ENCODE results near the gene C12orf75.
"Not testable (repeated sequence)": the region's sequence is repeated elsewhere in the genome, so short reads cannot be mapped to it uniquely, and the experiment has no call there.

The C12orf75 gene

DNA sequence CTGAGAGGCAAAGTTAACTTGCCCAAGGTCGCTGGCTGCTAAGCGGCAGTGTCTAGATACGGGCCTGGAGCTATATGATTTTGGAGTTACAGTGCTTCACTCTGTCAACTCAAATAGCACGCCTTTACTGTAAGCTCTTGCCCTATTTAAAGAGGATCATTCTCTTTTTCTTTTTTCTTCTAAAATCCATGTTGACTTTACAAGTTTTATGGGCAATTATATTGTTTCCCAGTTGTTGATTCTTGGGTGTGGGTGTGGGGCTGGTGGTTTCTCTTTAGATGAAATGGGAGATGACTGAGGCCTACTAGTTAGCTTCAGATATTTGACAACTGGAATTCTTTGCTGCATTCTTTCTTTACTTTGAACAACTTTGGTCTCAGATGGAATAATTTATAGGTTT lies 70.7 kb downstream of the C12orf75 start:
- no peak for DNase-seq (ENCODE audit: low spot score)
- no peaks in the 10 kb centered on the region for H3K36me3 ChIP-seq (ENCODE audit: low read depth)
- H3K4me3 ChIP-seq (ENCODE audit: severe bottlenecking): no peak overlapping the region
- no peak for ATAC-seq (ENCODE audit: low read depth)
- H3K4me1 ChIP-seq (ENCODE audit: insufficient read depth, poor library complexity, severe bottlenecking): no peaks in the 10 kb centered on the region
- H3K27me3 ChIP-seq (ENCODE audit: insufficient read depth, poor library complexity, severe bottlenecking): no peaks in the 10 kb centered on the region
- H3K27ac ChIP-seq (ENCODE audit: poor library complexity, severe bottlenecking): no peak overlapping the region
- H3K9me3 ChIP-seq (ENCODE audit: severe bottlenecking): no peaks in the 10 kb centered on the region
- TF ChIP-seq, protein P1, sequence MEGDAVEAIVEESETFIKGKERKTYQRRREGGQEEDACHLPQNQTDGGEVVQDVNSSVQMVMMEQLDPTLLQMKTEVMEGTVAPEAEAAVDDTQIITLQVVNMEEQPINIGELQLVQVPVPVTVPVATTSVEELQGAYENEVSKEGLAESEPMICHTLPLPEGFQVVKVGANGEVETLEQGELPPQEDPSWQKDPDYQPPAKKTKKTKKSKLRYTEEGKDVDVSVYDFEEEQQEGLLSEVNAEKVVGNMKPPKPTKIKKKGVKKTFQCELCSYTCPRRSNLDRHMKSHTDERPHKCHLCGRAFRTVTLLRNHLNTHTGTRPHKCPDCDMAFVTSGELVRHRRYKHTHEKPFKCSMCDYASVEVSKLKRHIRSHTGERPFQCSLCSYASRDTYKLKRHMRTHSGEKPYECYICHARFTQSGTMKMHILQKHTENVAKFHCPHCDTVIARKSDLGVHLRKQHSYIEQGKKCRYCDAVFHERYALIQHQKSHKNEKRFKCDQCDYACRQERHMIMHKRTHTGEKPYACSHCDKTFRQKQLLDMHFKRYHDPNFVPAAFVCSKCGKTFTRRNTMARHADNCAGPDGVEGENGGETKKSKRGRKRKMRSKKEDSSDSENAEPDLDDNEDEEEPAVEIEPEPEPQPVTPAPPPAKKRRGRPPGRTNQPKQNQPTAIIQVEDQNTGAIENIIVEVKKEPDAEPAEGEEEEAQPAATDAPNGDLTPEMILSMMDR (IDR thresholded peaks at IDR 0.05; ENCODE audit: poor library complexity, severe bottlenecking): no peak

DNA sequence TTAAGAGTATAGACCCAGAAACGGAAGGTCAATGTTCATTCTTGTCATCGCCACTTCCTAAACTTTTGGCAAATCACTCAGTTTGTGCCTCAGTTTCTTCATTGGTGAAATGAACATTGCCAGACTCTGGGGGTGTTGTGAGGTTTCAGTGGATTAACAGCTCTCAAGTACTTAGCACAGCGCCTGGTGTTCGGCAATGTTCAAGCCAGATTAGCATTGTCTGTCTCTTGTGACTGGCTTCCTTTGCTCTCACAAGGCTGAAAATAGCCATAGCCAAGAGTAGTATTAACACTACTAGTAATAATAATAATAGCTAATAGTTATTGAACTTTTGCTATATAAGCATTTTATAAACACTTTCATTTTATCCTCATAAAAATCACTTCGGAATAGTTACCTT lies 71.9 kb downstream of the C12orf75 start:
- ATAC-seq (ENCODE audit: low read depth) (no peak), DNase-seq (ENCODE audit: low spot score) (no peak)
- no peaks in the 10 kb centered on the region for H3K4me1 ChIP-seq (ENCODE audit: insufficient read depth, poor library complexity, severe bottlenecking)
- no peaks in the 10 kb centered on the region for H3K9me3 ChIP-seq (ENCODE audit: severe bottlenecking)
- H3K4me3 ChIP-seq (ENCODE audit: severe bottlenecking): no peak overlapping the region
- no peaks in the 10 kb centered on the region for H3K27me3 ChIP-seq (ENCODE audit: insufficient read depth, poor library complexity, severe bottlenecking)
- no peak overlapping the region for H3K27ac ChIP-seq (ENCODE audit: poor library complexity, severe bottlenecking)
- TF ChIP-seq, protein P1 (IDR thresholded peaks at IDR 0.05; ENCODE audit: poor library complexity, severe bottlenecking): no peak
- H3K36me3 ChIP-seq (ENCODE audit: low read depth): no peaks in the 10 kb centered on the region

DNA sequence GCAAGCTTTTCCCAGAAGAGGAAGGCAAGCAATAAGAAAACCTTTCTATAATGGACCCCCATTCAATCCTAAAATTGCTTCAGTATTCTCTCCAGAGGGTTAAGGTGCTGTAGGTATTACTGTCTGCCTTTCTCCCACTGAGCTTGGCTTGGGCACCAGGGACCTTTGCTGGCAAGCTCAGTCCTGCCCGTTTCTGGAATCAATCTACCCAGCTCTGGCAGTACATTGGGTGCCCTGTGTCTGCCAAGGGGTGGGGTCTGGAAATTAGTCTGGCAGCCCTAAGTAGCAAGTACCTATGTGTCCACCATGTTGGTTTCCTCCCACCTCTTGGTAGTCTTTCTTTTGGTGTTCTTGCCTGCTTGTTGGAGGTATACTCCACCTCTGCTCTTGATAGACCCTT lies 72.6 kb downstream of the C12orf75 start:
- no peak overlapping the region for H3K4me3 ChIP-seq (ENCODE audit: severe bottlenecking)
- TF ChIP-seq, protein P1 (IDR thresholded peaks at IDR 0.05; ENCODE audit: poor library complexity, severe bottlenecking): no peak
- no peaks in the 10 kb centered on the region for H3K9me3 ChIP-seq (ENCODE audit: severe bottlenecking)
- no peaks in the 10 kb centered on the region for H3K36me3 ChIP-seq (ENCODE audit: low read depth)
- H3K27me3 ChIP-seq (ENCODE audit: insufficient read depth, poor library complexity, severe bottlenecking): no peaks in the 10 kb centered on the region
- no peak overlapping the region for H3K27ac ChIP-seq (ENCODE audit: poor library complexity, severe bottlenecking)
- DNase-seq (ENCODE audit: low spot score) (no peak), ATAC-seq (ENCODE audit: low read depth) (no peak)
- no peaks in the 10 kb centered on the region for H3K4me1 ChIP-seq (ENCODE audit: insufficient read depth, poor library complexity, severe bottlenecking)

DNA sequence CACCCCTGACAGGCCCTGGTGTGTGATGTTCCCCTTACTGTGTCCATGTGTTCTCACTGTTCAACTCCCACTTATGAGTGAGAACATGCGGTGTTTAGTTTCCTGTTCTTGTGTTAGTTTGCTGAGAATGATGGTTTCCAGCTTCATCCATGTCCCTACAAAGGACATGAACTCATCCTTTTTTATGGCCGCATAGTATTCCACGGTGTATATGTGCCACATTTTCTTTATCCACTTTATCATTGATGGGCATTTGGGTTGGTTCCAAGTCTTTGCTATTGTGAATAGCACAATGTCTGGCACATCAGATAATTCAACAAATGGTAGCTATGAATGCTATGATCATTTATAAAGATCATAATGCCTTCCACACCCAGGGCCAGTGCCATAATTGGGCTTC lies 73.6 kb downstream of the C12orf75 start:
- not testable (repeated sequence) for H3K9me3 ChIP-seq (ENCODE audit: severe bottlenecking); H3K27me3 ChIP-seq (ENCODE audit: insufficient read depth, poor library complexity, severe bottlenecking); ATAC-seq (ENCODE audit: low read depth); H3K4me1 ChIP-seq (ENCODE audit: insufficient read depth, poor library complexity, severe bottlenecking); H3K36me3 ChIP-seq (ENCODE audit: low read depth); H3K4me3 ChIP-seq (ENCODE audit: severe bottlenecking); DNase-seq (ENCODE audit: low spot score); H3K27ac ChIP-seq (ENCODE audit: poor library complexity, severe bottlenecking)

DNA sequence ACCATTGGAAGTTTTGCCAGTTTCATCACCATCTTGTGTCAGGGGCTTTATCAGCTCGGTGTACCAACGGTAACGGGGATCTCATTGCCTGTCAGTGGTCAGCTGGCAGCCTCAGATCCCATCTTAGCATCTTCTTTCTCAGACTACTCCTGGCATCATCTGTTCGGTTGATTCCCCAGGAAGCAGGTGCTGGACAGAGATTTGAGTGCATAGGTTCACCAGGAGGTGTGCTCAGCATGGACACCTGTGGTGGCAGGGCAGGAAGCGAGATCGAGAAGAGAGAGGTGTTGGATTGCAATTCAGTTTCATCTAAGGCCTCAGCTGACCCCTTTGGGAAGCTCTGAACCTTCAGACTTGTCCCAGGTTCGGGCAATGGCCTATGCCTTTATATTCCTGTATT lies 76.0 kb downstream of the C12orf75 start:
- TF ChIP-seq, protein P1 (IDR thresholded peaks at IDR 0.05; ENCODE audit: poor library complexity, severe bottlenecking): no peak
- no peaks in the 10 kb centered on the region for H3K27me3 ChIP-seq (ENCODE audit: insufficient read depth, poor library complexity, severe bottlenecking)
- H3K27ac ChIP-seq (ENCODE audit: poor library complexity, severe bottlenecking): no peak overlapping the region
- H3K4me1 ChIP-seq (ENCODE audit: insufficient read depth, poor library complexity, severe bottlenecking): peaks cover 7% of the 10 kb centered on the region
- no peak overlapping the region for H3K4me3 ChIP-seq (ENCODE audit: severe bottlenecking)
- H3K9me3 ChIP-seq (ENCODE audit: severe bottlenecking): no peaks in the 10 kb centered on the region
- ATAC-seq (ENCODE audit: low read depth): no peak
- H3K36me3 ChIP-seq (ENCODE audit: low read depth): no peaks in the 10 kb centered on the region
- no peak for DNase-seq (ENCODE audit: low spot score)

Measured in RWPE2 (cell line).